NOMO-1 treated with DMSO at 0.1 percent for 48 hours (cell line): ENCODE results near the gene APOA5.
"Not testable (repeated sequence)": the region's sequence is repeated elsewhere in the genome, so short reads cannot be mapped to it uniquely, and the experiment has no call there.

Experiments
- DNase-seq: peaks from one replicate; lab custom pipeline; 2025; ENCODE audit not compliant: unreplicated experiment; lab: John Stamatoyannopoulos, UW

Gene APOA5

GRCh38 chr11:116773203-116774097 lies 18.2 kb downstream of the APOA5 start:
- DNase-seq = peak; percentile 63

- DNase-seq = peak; percentile 80
Observed at GRCh38 chr11:116772443-116773202, 19.1 kb downstream of the APOA5 start, which contains the start of gene BUD13. TSS of gene BUD13 (minus strand) at chr11:116772987. CDS start at chr11:116772964, 23 bp downstream.

GRCh38 chr11:116771935-116772334 lies 19.7 kb downstream of the APOA5 start:
- DNase-seq = no peak

- DNase-seq = no peak
Observed at GRCh38 chr11:116762132-116762531, 29.5 kb downstream of the APOA5 start.

GRCh38 chr11:116756044-116756443 lies 35.6 kb downstream of the APOA5 start:
- DNase-seq = not testable (repeated sequence)

GRCh38 chr11:116750070-116750718 lies 41.5 kb downstream of the APOA5 start:
- no peak for DNase-seq

GRCh38 chr11:116742104-116742503 lies 49.6 kb downstream of the APOA5 start:
- DNase-seq = no peak

GRCh38 chr11:116740741-116741140 lies 50.9 kb downstream of the APOA5 start:
- no peak for DNase-seq
